HepG2 (cell line): ENCODE results near the gene ATP2B3. TPM values are rescaled to one million over a fixed set of nuclear protein-coding genes. Genes with fewer than 3 reads are reported as not detected.

Experiments
- ATAC-seq: fragments of 200-7000 bp; cut with Tn5 transposase; 3 replicates; pipeline ENCODE4 v1.9.1; 2020; ENCODE audit warnings: mild to moderate bottlenecking, moderate library complexity
- BruUV-seq: library from RNA; stranded (reverse); fragments of 400-500 nt; replicated peaks from 2 replicates; lab custom pipeline; 2021; lab: Mats Ljungman, UMichigan
- CTCF ChIA-PET: fragments of 300-600 bp; formaldehyde crosslinking; extraction: SDS; loops from one replicate; lab custom pipeline; 2021; ENCODE audit warnings: low total read pairs, inconsistent platforms, low intra/inter-chr PET ratio; lab: Yijun Ruan, JAX
- POLR2A ChIA-PET: fragments of 350-600 bp; sonication (Branson Sonifier 250); formaldehyde crosslinking; loops from one replicate; lab custom pipeline; 2020; ENCODE audit warnings: antibody characterized with exemption, inconsistent platforms; lab: Yijun Ruan, JAX
- DNase-seq: peaks from one replicate; pipeline ENCODE4 v3.0.0-alpha.2; 2015; ENCODE audit warnings: low spot score
- FAIRE-seq: peaks from 3 replicates; lab custom pipeline; 2011; peaks lifted over from hg19 to GRCh38; lab: Jason Lieb, UNC
- H2AFZ ChIP-seq: one replicate; pipeline ENCODE4 v1.6.1; 2011; ENCODE audit warnings: low read length, inconsistent platforms
- H3K27ac ChIP-seq: fragments of 300-600 bp; 3 replicates; pipeline ENCODE4 v1.8.0; 2011; ENCODE audit warnings: mixed run types, mild to moderate bottlenecking, mixed read lengths, low read length, inconsistent platforms; ENCODE audit not compliant: insufficient read depth; ENCODE audit errors: extremely low read length
- H3K27me3 ChIP-seq, 2 experiments: fragments of 200-600 bp in 1 of 2; 2 replicates in 1 of 2; 3 replicates in 1 of 2; pipeline versions ENCODE4 v1.6.0 to v1.8.0; 2011; ENCODE audit warnings: low read length in 2 of 2, mild to moderate bottlenecking in 2 of 2, moderate library complexity in 2 of 2, inconsistent platforms in 1 of 2; ENCODE audit not compliant: insufficient read depth in 2 of 2, control insufficient read depth in 1 of 2
- H3K36me3 ChIP-seq, 2 experiments: fragments of 200-600 bp in 1 of 2; replicated peaks in 1 of 2; 2 replicates in 1 of 2; 3 replicates in 1 of 2; pipeline versions ENCODE4 v1.5.1 to v1.8.0; 2011; ENCODE audit warnings: low read length in 2 of 2, inconsistent platforms in 1 of 2; ENCODE audit not compliant: insufficient read depth in 2 of 2, control insufficient read depth in 1 of 2
- H3K4me1 ChIP-seq: 2 replicates; pipeline ENCODE4 v1.5.1; 2012; ENCODE audit warnings: low read length, inconsistent platforms; ENCODE audit not compliant: insufficient read depth
- H3K4me2 ChIP-seq: 2 replicates; pipeline ENCODE4 v1.6.0; 2011; ENCODE audit warnings: low read depth, low read length, inconsistent platforms
- H3K4me3 ChIP-seq, 3 experiments: fragments of 200-600 bp in 1 of 3; sonication (generic), shearing (Covaris generic) in 1 of 3; replicated peaks in 1 of 3; 2 replicates each; pipeline ENCODE4 v1.5.1; 2011 to 2016; ENCODE audit warnings: low read length in 3 of 3, inconsistent platforms in 2 of 3, low read depth in 2 of 3, mild to moderate bottlenecking in 2 of 3, control low read depth in 1 of 3, mixed read lengths in 1 of 3; ENCODE audit not compliant: insufficient read depth in 1 of 3
- H3K79me2 ChIP-seq: one replicate; pipeline ENCODE4 v1.6.1; 2011; ENCODE audit warnings: low read length, inconsistent platforms; ENCODE audit not compliant: insufficient read depth
- H3K9ac ChIP-seq: 2 replicates; pipeline ENCODE4 v1.6.0; 2011; ENCODE audit warnings: mild to moderate bottlenecking, low read depth, low read length, inconsistent platforms; ENCODE audit not compliant: insufficient read depth
- H3K9me3 ChIP-seq: 2 replicates; pipeline ENCODE4 v1.5.1; 2012; ENCODE audit warnings: mild to moderate bottlenecking, low read length
- H4K20me1 ChIP-seq: 2 replicates; pipeline ENCODE4 v1.6.0; 2011; ENCODE audit warnings: inconsistent platforms, mild to moderate bottlenecking, low read length, moderate library complexity; ENCODE audit not compliant: insufficient read depth
- NFIC ChIP-seq: IDR thresholded peaks from 2 replicates; pipeline ENCODE4 v1.6.1; 2012; ENCODE audit warnings: mild to moderate bottlenecking, low read length, inconsistent platforms
- RBFOX2 ChIP-seq: fragments of 200-400 bp; formaldehyde crosslinking; IDR thresholded peaks from 2 replicates; pipeline ENCODE4 v1.6.1; 2017; ENCODE audit warnings: low read depth, mild to moderate bottlenecking, low read length
- THAP11 ChIP-seq: IDR thresholded peaks from 2 replicates; pipeline ENCODE4 v1.6.1; 2016; ENCODE audit warnings: missing biosample characterization, missing genetic modification reagents
- ZBTB44 ChIP-seq: sonication (generic); formaldehyde crosslinking; IDR thresholded peaks from 2 replicates; pipeline ENCODE4 v1.4.0; 2020; ENCODE audit warnings: missing genetic modification reagents
- ZNF142 ChIP-seq: sonication (generic); formaldehyde crosslinking; IDR thresholded peaks from 2 replicates; pipeline ENCODE4 v1.4.0; 2020; ENCODE audit warnings: missing genetic modification reagents
- ZUFSP ChIP-seq: sonication (generic); formaldehyde crosslinking; IDR thresholded peaks from 2 replicates; pipeline ENCODE4 v1.9.0; 2021; ENCODE audit warnings: missing genetic modification reagents, mild to moderate bottlenecking, borderline replicate concordance
- WGBS: methylation state at CpG from one replicate; pipeline ENCODE4 v1.1.6; 2017; ENCODE audit warnings: low lambda C conversion rate; 5-methylcytosine and 5-hydroxymethylcytosine counted together
- in situ Hi-C: cut with HindIII; loops from 2 replicates; pipeline ENCODE4 v1.10.0; 2017; ENCODE audit warnings: low pct_unique_long_range_greater_than_20kb; ENCODE audit not compliant: extremely low pct_ligation_motif_present
- intact Hi-C: fragments of 100-400 bp; cut with micrococcal nuclease; formaldehyde crosslinking; loops from one replicate; pipeline ENCODE4 v1.10.0; 2022; ENCODE audit not compliant: unreplicated experiment
- polyA plus RNA-seq, 8 experiments: library from polyadenylated mRNA; depleted of rRNA in 3 of 8; stranded (reverse) in 7 of 8; unstranded in 1 of 8; fragments of >200 nt; fragmentation: Illumina TruSeq in 4 of 8; extraction: Trizol in 4 of 8; gene quantifications; 2 replicates each; pipeline versions ENCODE4 v1.2.1 to v1.2.3, GENCODE V29; 2011 to 2016; ENCODE audit warnings: low read depth in 4 of 8, missing spikeins in 1 of 8, mixed read lengths in 1 of 8; ENCODE audit not compliant: insufficient read depth in 1 of 8
- total RNA-seq, 5 experiments: library from RNA; depleted of rRNA; stranded (reverse); fragments of >200 nt; fragmentation: Illumina TruSeq; extraction: Trizol; gene quantifications; 2 replicates each; pipeline ENCODE4 v1.2.3, GENCODE V29; 2016; ENCODE audit warnings: low read depth in 1 of 5

ATP2B3 gene
- total and polyA plus RNA-seq, 2 of the 13 experiments (the other 11 are each of a cell fraction or from before 2014, with no cell fraction given): not detected

- Histone ChIP-seq H3K9me3 (no peaks in the 10 kb centered on the region), H3K36me3 (no peaks in the 10 kb centered on the region), H3K27me3 (no peaks in the 10 kb centered on the region), H3K4me1 (peaks cover 18% of the 10 kb centered on the region), H2AFZ (no peak overlapping the region), H3K79me2 (no peaks in the 10 kb centered on the region), H3K27ac (no peak overlapping the region), H4K20me1 (no peaks in the 10 kb centered on the region), H3K9ac (no peak overlapping the region), H3K4me2 (no peak overlapping the region), H3K4me3 (no peak overlapping the region)
- BruUV-seq: no TSS peak
- TF ChIP-seq ZNF142 (CRISPR knock-in tag): no peak
- no peak for TF ChIP-seq RBFOX2
- no peak for TF ChIP-seq ZUFSP (CRISPR knock-in tag)
- no peak for TF ChIP-seq NFIC
- TF ChIP-seq ZBTB44 (CRISPR knock-in tag): no peak
- no peak for TF ChIP-seq THAP11 (CRISPR knock-in tag)
- POLR2A ChIA-PET: interaction anchor here (6.2 to 9.1 kb wide), 2 partner anchors 14 to 36 kb away, joined by 96 to 144 read pairs; partner anchors contain the start of gene DUSP9
- DNase-seq (no peak), FAIRE-seq (no peak), ATAC-seq (no peak)
- intact Hi-C loops: no loop called here
- WGBS: 100% methylated on average over 5 of the region's 10 CpGs
- CTCF ChIA-PET: no interaction called here
- in situ Hi-C loops: loop anchor here (5.0 kb wide), 1 partner anchor 35 kb away; the partner anchor contains the start of gene DUSP9
Observed at GRCh38 chrX:153612413-153612812, 95.0 kb downstream of the ATP2B3 start.
